ENCODE data around the gene CABP7.
A peak's percentile ranks its signal among the peaks of the same experiment; 100 is the strongest.

Gene CABP7

DNA sequence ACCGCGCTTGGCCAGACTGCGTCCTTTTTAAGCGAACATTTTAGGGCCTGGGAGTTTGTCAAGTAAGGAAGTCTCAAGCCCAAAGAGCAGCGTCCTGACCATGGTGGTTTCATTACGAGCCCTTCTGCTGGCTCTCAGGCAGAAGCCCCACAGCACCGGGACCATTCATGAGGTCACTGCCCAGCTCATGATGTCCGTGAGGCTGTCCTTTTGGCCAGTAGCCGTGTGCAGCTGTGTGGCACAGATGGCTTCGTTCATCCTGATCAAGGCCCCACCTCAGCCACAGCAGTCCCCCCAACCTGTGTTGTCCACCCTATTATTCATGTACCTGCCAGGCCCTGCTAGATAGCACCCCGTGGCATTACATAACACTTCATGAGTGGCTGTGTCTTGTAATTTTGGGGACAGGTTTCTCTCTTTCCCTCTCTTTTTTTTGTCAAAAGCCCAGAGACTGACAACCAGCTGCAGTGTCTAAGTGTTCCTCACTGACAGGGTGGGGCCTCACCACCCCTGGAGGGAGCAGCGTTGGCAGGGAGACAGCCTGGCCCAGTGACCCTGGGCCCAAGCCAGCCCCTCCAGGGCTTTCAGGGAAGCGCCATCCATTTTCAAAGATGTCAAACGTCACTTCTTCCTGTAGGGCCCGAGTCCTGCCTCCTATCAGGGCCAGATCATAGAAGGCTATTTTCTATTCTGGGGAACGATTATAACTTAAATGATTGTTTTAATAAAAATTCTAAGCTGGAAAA, 21.8 kb upstream of the CABP7 start:
- TF ChIP-seq, protein P1, sequence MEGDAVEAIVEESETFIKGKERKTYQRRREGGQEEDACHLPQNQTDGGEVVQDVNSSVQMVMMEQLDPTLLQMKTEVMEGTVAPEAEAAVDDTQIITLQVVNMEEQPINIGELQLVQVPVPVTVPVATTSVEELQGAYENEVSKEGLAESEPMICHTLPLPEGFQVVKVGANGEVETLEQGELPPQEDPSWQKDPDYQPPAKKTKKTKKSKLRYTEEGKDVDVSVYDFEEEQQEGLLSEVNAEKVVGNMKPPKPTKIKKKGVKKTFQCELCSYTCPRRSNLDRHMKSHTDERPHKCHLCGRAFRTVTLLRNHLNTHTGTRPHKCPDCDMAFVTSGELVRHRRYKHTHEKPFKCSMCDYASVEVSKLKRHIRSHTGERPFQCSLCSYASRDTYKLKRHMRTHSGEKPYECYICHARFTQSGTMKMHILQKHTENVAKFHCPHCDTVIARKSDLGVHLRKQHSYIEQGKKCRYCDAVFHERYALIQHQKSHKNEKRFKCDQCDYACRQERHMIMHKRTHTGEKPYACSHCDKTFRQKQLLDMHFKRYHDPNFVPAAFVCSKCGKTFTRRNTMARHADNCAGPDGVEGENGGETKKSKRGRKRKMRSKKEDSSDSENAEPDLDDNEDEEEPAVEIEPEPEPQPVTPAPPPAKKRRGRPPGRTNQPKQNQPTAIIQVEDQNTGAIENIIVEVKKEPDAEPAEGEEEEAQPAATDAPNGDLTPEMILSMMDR (IDR thresholded peaks at IDR 0.05): no peak
- Histone ChIP-seq H3K36me3 (peaks cover 42% of the 10 kb centered on the region), H3K4me1 (ENCODE audit: control insufficient read depth in 1 of 2, insufficient read depth in 1 of 2, low read depth in 1 of 2, low read length in 1 of 2) (peaks cover 10 to 16% of the 10 kb centered on the region in 2 experiments), H3K9me3 (no peaks in the 10 kb centered on the region), H3K27ac (no peak overlapping the region), H3K4me3 (ENCODE audit: low read depth in 1 of 2, low read length in 1 of 2) (no peak overlapping the region), H3K27me3 (peaks cover 13% of the 10 kb centered on the region)

DNA sequence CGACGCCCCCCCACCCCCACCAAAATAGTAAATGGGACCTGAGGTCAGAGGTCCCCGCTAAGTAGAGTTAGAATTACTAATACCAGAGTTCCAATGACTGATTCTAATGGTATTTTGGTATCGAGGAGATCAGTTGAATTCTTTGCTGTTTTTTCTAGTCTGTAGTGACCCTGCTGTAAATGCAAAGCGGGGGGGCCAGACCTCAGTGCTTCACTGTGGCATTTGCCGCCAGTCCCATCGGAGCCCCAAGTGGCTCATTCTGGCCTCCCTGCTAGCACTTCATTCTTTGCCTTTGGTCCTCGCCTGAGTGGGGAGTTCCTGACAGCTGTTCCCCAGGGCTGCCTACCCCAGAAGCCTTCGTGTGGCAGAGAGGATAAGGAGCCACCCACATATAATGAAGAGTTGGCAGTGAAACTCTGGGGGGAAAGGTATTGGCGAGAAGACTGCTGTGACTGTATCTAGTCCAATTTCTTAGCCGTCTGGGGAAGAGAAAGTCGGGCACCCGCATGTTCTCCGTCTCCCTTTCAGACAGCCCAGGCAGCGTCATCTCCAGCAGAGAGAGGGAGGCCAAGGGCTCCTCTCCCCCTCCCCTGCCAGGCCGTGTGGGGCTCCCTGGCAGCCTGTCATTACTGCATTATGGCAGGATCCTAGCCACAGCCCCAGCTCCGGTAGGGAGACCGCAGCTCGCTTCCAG, 19.4 kb upstream of the CABP7 start:
- Histone ChIP-seq H3K4me3 (ENCODE audit: low read depth in 1 of 2, low read length in 1 of 2) (no peak overlapping the region), H3K9me3 (no peaks in the 10 kb centered on the region), H3K4me1 (ENCODE audit: control insufficient read depth in 1 of 2, insufficient read depth in 1 of 2, low read depth in 1 of 2, low read length in 1 of 2) (peaks cover 13 to 22% of the 10 kb centered on the region in 2 experiments), H3K27me3 (peaks cover 22% of the 10 kb centered on the region), H3K36me3 (peaks cover 20% of the 10 kb centered on the region), H3K27ac (no peak overlapping the region)
- TF ChIP-seq, protein P1 (IDR thresholded peaks at IDR 0.05): no peak

DNA sequence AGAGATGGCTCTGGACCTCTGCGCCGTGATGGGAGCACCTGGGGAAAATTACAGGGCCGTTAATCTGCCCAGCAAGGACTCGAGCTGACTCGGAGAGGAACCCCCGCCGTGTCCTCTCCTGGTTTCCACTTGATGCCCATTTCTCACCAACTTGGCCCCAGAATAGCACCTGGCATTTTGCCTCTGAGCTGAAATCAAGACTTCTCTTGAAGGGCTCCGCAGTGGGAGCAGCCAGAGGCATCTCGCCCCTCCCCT, 19.0 kb upstream of the CABP7 start:
- peaks cover 13 to 22% of the 10 kb centered on the region in 2 experiments for H3K4me1 ChIP-seq (ENCODE audit: control insufficient read depth in 1 of 2, insufficient read depth in 1 of 2, low read depth in 1 of 2, low read length in 1 of 2)
- TF ChIP-seq, protein P1 (IDR thresholded peaks at IDR 0.05): no peak
- peaks cover 22% of the 10 kb centered on the region for H3K27me3 ChIP-seq
- H3K9me3 ChIP-seq: no peaks in the 10 kb centered on the region
- peaks cover 16% of the 10 kb centered on the region for H3K36me3 ChIP-seq
- H3K27ac ChIP-seq: no peak overlapping the region
- no peak overlapping the region for H3K4me3 ChIP-seq (ENCODE audit: low read depth in 1 of 2, low read length in 1 of 2)

DNA sequence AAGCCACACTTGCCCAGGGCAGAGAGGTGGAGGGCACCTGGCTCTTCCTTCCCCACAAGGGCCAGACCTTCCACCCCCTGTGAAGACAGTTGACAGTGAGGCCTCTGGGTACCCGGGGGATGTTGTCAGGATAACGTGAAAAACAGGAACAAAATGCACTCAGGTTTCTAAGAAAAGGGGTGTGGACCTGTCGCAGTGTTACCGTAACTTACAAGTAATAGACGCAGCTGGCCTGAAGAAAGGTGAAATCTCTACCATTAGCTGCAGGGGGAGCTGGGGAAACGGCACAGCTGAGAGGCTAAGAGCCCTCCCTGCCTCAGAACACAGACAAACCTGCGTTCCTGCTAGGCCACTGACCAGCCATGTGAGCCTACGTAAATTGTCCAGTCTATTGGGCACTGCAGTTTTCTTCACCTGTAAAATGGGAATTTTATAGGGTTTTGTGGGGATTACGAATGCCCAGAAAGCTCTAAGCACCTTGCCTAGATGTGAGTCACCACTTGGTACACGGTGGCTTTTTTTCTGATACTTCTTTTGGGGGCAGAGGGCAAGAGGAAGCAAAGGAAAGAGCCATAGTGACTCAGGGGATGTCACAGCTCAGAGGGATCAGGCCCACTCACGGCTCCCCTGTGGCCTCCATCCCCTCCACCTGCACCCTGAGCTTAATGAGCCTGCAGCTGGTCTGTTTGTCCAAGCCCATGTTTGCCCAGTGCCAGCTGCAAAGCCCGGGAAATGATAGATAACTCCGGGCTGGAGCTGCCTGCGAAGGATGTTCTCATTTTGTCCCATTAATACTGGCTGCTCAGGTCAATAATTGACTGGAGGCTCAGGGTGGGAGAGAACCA, 18.4 kb upstream of the CABP7 start:
- Histone ChIP-seq H3K4me1 (ENCODE audit: control insufficient read depth in 1 of 2, insufficient read depth in 1 of 2, low read depth in 1 of 2, low read length in 1 of 2) (peaks cover 13 to 22% of the 10 kb centered on the region in 2 experiments), H3K4me3 (ENCODE audit: low read depth in 1 of 2, low read length in 1 of 2) (no peak overlapping the region), H3K27ac (no peak overlapping the region), H3K9me3 (no peaks in the 10 kb centered on the region), H3K27me3 (peaks cover 23% of the 10 kb centered on the region), H3K36me3 (peaks cover 12% of the 10 kb centered on the region)
- TF ChIP-seq, protein P1 (IDR thresholded peaks at IDR 0.05): no peak

DNA sequence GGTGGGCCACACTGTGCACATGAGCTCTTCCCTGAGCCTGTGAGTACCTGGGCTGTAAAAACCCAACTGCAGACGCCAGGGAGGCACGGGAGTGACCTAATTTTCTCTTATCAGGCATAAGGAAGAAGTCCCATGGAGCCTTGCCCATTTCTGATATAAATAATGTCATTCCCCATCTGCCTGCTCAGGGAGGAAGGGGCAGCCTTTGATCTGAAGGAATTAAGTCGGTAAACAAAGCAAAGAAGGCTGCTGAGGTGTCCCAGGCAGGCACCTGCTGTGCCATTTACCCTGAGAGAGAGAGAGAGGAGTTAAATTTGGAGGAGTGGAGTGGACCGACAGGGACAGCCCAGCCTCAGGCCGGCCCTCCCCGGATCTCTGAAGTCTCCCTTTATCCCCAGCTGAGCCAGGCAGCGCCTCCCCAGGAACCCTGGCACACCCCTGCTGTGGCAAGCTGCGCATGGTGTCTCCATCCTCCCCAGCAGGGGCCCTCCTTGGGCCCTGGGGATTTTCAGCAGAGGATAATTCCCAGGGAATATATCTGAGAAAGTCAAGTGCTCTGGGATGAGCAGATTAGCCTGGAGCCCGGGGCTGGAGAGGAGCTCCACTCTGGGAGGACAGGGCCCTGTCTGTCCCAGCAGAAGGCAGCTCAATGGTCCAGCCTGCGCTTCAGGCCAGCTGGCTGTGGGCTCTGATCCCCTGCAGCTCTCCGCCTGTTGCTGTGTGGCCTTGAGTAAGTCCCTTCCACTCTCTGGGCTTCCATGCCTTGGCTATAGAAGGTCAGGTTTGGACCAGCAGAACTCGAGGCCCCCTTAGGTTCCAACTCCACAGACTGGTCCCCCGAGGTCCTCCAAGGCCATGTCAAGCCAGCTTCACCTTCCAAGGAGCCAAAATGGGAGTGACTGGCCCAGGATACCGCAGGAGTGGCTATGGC, 17.5 kb upstream of the CABP7 start:
- Histone ChIP-seq H3K4me3 (ENCODE audit: low read depth in 1 of 2, low read length in 1 of 2) (peak overlapping the region in 1 of 2 experiments; percentile 11), H3K36me3 (peaks cover 6% of the 10 kb centered on the region), H3K27me3 (peaks cover 32% of the 10 kb centered on the region), H3K4me1 (ENCODE audit: control insufficient read depth in 1 of 2, insufficient read depth in 1 of 2, low read depth in 1 of 2, low read length in 1 of 2) (peaks cover 13 to 22% of the 10 kb centered on the region in 2 experiments), H3K27ac (no peak overlapping the region), H3K9me3 (no peaks in the 10 kb centered on the region)
- TF ChIP-seq, protein P1 (IDR thresholded peaks at IDR 0.05): no peak

All from neutrophil (primary cell).